Activated naive CD4-positive, alpha-beta T cell treated with anti-CD3 and anti-CD28 coated beads, Interleukin-2, amount 50 U/mL, for 16 hours (primary cell): ENCODE measurements around the gene RTBDN.
"Not testable (repeated sequence)": the region's sequence is repeated elsewhere in the genome, so short reads cannot be mapped to it uniquely, and the experiment has no call there.

Experiments used
- DNase-seq: peaks from one replicate; pipeline ENCODE4 v3.0.0-alpha.2; 2020

Gene RTBDN

GRCh38 chr19:12817188-12817587 lies 17.2 kb downstream of the RTBDN start:
- not testable (repeated sequence) for DNase-seq

- no peak for DNase-seq
These were observed 19.3 kb downstream of the RTBDN start for GRCh38 chr19:12815088-12815487.

GRCh38 chr19:12806242-12807081 lies 27.9 kb downstream of the RTBDN start, which contains the start of gene RNASEH2A:
TSS of gene RNASEH2A (plus strand) at chr19:12806584. CDS start at chr19:12806674, 90 bp downstream.
- DNase-seq, result peak; percentile 90

- DNase-seq, result no peak
These were observed 30.3 kb downstream of the RTBDN start for GRCh38 chr19:12804051-12804450.

- DNase-seq, result no peak
These were observed 31.9 kb downstream of the RTBDN start for GRCh38 chr19:12802267-12803106.

- DNase-seq, result peak; percentile 80
These were observed 32.7 kb downstream of the RTBDN start, which contains the start of the genes PRDX2 and THSD8 for GRCh38 chr19:12801466-12802266. TSS of gene PRDX2 (minus strand) at chr19:12801800. CDS start at chr19:12801261, 539 bp downstream. TSS of gene THSD8 (plus strand) at chr19:12802069. CDS start at chr19:12802072, 3 bp downstream.

GRCh38 chr19:12800923-12801465 lies 33.4 kb downstream of the RTBDN start:
- peak; percentile 37 for DNase-seq

- no peak for DNase-seq
These were observed 34.0 kb downstream of the RTBDN start for GRCh38 chr19:12800466-12800770.

GRCh38 chr19:12799742-12800465 lies 34.5 kb downstream of the RTBDN start:
- no peak for DNase-seq

- DNase-seq, result not testable (repeated sequence)
These were observed 36.8 kb downstream of the RTBDN start for GRCh38 chr19:12797607-12798006.

GRCh38 chr19:12797141-12797587 lies 37.2 kb downstream of the RTBDN start:
- no peak for DNase-seq

- peak; percentile 73 for DNase-seq
These were observed 38.0 kb downstream of the RTBDN start for GRCh38 chr19:12796146-12797071.

- DNase-seq, result no peak
These were observed 39.4 kb downstream of the RTBDN start for GRCh38 chr19:12794971-12795381.

- DNase-seq, result no peak
These were observed 40.0 kb downstream of the RTBDN start for GRCh38 chr19:12794196-12794941.

GRCh38 chr19:12793290-12794195 lies 40.8 kb downstream of the RTBDN start:
- DNase-seq, result peak; percentile 90

GRCh38 chr19:12792853-12793289 lies 41.5 kb downstream of the RTBDN start:
- DNase-seq, result no peak

- DNase-seq, result peak; percentile 80
These were observed 42.1 kb downstream of the RTBDN start for GRCh38 chr19:12792051-12792852.
